ENCODE data around the gene TFAP2C. TPM values are rescaled to one million over a fixed set of nuclear protein-coding genes. Genes with fewer than 3 reads are reported as not detected.
A peak's percentile ranks its signal among the peaks of the same experiment; 100 is the strongest.

The TFAP2C gene
- total RNA-seq, 1 experiment from 2014 or later, result 6.9 TPM

GRCh38 chr20:56627122-56628014 is 1.7 kb upstream of the TFAP2C start (continued):
- no peak for TF ChIP-seq ATF3 (IDR thresholded peaks at IDR 0.05)

- RAD21 ChIA-PET (ENCODE audit: low non-redundant PET in 1 of 2, low total read pairs in 2 of 2, uncharacterized antibody in 2 of 2, unreplicated experiment in 2 of 2), result interaction anchor here in 1 of 2 experiments (2.1 kb wide), 1 partner anchor 346 kb away, joined by 11 read pairs; no protein-coding TSS in a partner anchor
- POLR2A ChIA-PET, result interaction anchor here (0.9 kb wide), 1 partner anchor 23 kb away, joined by 5 read pairs; no protein-coding TSS in a partner anchor
- Histone ChIP-seq H3K9me3 (ENCODE audit: control insufficient read depth in 1 of 2, insufficient read depth in 1 of 2, low read depth in 1 of 2, low read length in 2 of 2) (no peaks in the 10 kb centered on the region), H3K9ac (ENCODE audit: low read length) (peak overlapping the region; percentile 27; the same call in 1 of the 2 replicates), H3K27me3 (ENCODE audit: insufficient read depth, low read length) (no peaks in the 10 kb centered on the region), H3K27ac (ENCODE audit: low read depth, low read length) (no peak overlapping the region; the same call in 1 of the 2 replicates), H3K79me2 (ENCODE audit: insufficient read depth, low read length) (no peaks in the 10 kb centered on the region), H3K4me3 (replicated peaks in 1 of 2; ENCODE audit: low read depth in 1 of 2, low read length in 2 of 2) (peak overlapping the region; percentile 61 to 84), H3K9me2 (ENCODE audit: insufficient read depth) (no peaks in the 10 kb centered on the region), H2AFZ (ENCODE audit: low read depth, low read length, poor library complexity, severe bottlenecking) (peak overlapping the region; percentile 78), H3K4me1 (ENCODE audit: control insufficient read depth in 1 of 2, insufficient read depth in 2 of 2, low read length in 2 of 2) (peaks cover 4 to 17% of the 10 kb centered on the region in 2 experiments), H3K4me2 (ENCODE audit: low read length) (peak overlapping the region; percentile 98), H4K20me1 (ENCODE audit: insufficient read depth) (no peaks in the 10 kb centered on the region), H3K36me3 (ENCODE audit: control insufficient read depth in 1 of 2, insufficient read depth in 2 of 2, low read length in 2 of 2) (peaks cover 0 to 3% of the 10 kb centered on the region in 2 experiments; a peak in 1 of 4 replicates)
- CTCF ChIA-PET, result interaction anchor here (1.0 to 1.8 kb wide), 3 partner anchors 10 to 317 kb away, joined by 3 to 4 read pairs (median 3); no protein-coding TSS in a partner anchor
- DNase-seq (ENCODE audit: low read depth, low spot score) (no peak), ATAC-seq (peak; percentile 19)
- no TSS peak for BruUV-seq (replicated peaks)
- TF ChIP-seq ELF1 (IDR thresholded peaks at IDR 0.05; ENCODE audit: borderline replicate concordance, low read depth) (no peak), EGR1 (IDR thresholded peaks at IDR 0.05; ENCODE audit: low read depth) (0 out of 2 replicates have a peak, but pooled peaks have one; percentile 4), CBX3 (IDR thresholded peaks at IDR 0.05; ENCODE audit: low read depth) (no peak)
- intact Hi-C loops (cut with micrococcal nuclease), result loop anchor here (5.0 kb wide), 1 partner anchor 159 kb away; no protein-coding TSS in a partner anchor
Measured at GRCh38 chr20:56628015-56628872, 862 bp upstream of the TFAP2C start.
